Ureter (tissue), 1 donor: Measurements from ENCODE around the gene LIF. TPM values are rescaled to one million over a fixed set of nuclear protein-coding genes. Genes with fewer than 3 reads are reported as not detected.

Experiments used
- DNase-seq: peaks from one replicate; pipeline ENCODE4 v3.0.0-alpha.2; 2020; ENCODE audit warnings: low spot score
- total RNA-seq: library from RNA; stranded (reverse); gene quantifications from one replicate; pipeline ENCODE4 v1.2.4, GENCODE V29; 2023
- donor health status: DM: yes; HTN: yes; CAD: no.

LIF gene
- total RNA-seq, 1 donor from 2014 or later: 2.1 TPM

DNA sequence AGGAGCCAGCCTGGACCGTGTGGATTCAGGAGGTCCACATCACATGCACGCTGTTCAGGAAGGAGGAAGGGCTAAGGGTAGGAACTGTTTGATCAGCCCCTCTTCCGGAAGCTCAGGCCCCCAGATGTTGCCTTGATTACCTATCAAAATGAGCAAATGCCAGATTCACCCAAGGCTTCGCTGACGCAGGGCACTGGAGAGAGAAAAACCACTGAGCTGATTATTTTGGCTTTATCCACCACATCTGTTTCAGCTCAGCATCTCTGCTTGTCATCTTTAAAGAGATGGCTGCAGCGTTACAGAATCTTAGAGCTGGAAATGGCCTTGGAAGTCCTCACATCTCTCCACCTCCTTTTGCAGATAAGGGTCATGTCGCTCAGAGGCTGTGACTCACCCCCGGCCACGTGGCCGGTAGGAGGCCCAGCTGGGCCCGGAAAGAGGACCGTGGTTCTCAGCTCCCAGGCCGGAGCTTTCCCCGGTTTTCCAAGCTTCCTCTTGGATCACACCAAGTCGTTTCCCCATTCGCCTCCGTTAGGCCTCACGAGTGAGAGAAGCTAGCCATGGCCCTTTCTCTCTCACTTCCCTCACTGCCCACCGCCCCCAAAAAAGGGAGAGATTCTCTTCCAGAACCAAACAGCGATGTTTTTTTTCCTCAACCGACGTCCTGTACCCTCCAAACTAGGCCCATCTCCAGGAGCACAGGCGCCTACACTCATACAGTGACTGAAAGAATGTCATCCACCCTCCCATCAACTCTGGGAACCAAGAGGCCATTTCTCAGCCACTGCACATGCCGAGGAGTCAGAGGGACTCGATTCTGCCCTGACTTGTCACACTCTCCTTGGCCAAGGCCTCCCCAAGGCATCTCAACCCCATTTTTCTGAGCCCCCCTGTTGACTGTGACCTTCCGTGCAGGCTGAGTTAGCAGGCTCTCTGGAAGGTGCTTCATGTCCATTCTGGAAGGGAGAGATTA lies 37.6 kb downstream of the LIF start:
- DNase-seq: peak; percentile 71

DNA sequence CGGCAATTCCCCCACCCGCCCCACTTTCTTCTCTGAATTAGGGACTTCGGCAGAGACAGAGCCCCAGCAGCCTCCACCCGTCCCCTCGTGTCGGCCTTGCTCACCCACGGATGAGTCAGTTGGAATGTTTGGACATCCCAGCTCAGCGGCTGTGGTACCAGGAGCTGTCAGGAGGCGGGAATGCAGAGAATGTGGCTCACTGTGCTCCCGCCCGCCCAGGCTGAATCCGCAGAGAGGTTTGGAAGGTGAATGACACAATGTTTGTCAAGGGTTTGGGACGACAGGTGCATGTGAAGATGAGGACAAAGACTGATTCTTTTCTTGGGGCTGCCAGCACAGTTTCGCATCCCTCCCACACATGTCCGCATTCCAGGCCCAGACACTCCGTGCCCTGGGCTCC lies 39.6 kb downstream of the LIF start:
- DNase-seq: no peak

DNA sequence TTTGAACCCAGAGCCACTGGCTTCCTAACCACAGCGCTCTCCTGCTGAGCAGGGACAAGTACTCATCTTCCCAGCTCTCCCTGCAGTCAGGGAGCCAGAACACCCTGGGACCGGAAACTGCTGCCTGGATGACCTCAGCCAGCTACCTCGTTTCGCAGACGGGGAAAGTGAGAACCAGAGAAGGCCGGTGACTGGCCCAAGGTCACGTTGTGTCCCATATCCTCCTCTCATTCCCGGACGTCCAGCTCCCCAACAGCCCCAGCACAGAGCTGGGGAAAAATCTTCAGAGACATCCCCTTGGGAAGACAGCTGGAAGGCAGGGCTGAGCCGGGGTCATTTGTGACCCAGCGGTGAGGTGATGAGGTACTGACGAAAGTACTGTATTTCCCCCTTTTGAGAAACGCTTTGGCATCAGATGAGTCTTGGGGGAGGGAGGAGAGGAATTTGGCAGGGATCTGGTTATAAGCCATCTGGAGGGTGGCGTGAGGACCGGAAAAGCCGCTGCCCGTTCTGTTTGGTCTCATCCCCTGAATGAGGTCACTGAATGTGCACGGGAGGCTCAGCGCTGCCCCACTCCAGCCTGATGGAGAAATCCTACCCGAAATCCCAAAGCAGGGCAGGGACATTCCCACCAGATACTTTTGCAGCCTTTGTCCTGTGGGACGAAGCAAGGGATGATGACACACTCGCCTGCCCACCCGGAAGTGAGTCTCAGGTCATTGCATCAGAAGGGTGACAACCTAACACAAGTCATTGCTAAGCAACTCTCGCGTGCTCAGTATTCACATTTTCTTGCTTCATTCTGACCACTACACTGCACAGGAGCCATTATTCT lies 41.1 kb downstream of the LIF start:
- DNase-seq: no peak

DNA sequence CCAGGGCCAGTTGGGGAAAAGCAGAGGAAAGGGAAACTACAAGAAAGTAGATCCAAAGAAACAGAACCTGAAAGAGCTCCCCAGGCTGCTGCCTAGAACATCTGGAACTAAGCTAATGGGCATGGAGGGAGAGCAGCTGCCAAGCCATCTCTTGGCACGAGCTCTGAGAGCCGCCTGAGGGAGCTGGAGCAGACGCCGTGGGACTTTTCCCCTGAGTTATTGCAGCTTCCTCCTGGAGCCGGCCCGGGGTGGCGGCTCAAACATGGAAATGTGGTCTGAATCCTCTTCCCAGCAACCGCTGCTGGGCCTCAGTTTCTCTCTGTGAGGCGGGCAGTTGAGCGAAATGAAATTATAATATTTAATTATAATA lies 41.8 kb downstream of the LIF start:
- DNase-seq: no peak

DNA sequence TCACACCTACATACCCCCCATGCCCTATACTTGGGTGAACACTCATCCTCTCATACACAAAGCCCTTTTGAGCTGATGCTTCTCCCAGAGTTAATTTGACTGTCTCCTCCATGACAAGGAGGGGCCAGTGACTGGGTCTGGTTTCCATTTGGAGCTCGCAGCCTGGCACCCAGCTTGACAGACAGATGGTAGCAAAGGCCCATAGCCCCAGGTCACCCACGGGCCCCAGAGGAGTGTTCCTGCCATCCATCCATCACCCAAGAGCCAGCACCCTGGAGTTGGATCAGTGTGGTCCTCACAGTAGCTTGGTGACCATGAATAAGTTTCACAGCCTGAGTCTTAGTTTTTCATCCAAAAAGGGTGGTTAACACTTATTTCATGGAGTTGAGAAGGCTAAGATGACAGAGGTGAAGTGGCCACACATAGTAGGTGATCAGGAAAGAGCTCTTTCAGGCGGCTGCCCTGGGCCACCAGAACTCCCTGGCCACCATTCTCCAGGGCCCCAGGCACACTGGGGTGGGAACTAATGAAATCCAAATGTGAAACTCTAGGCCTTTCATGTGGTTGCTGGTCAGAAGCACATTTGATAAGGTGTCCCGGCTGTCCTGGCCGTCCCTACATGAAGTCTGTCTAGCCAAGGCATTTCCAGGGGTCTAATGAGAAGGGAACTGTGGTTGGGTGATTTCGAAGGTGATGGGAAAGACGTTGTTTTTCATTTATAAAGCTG lies 42.4 kb downstream of the LIF start:
- no peak for DNase-seq

DNA sequence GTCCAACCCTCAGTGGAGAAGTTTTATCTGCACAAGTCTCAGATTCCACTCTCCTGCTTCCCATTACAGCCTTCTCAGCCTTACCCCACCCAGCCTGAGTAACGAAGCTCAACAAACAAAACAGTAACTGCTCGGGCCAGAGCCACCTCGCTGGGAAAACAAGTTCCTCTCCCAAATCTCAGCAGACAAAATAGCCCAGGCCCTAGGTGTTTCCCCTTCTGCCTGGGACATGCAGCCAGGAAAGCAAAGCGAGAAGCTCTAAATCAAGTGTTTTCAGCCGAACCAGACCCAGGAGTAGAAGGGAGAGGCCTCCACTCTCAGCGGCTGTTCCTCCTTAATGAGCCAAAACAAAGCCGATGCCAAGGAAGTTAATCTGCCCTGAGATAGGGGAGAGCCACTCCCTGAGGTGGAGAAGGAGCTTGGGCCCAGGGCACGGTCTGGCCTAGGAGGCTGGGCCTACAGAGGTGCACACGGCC lies 44.0 kb downstream of the LIF start:
- DNase-seq: no peak

DNA sequence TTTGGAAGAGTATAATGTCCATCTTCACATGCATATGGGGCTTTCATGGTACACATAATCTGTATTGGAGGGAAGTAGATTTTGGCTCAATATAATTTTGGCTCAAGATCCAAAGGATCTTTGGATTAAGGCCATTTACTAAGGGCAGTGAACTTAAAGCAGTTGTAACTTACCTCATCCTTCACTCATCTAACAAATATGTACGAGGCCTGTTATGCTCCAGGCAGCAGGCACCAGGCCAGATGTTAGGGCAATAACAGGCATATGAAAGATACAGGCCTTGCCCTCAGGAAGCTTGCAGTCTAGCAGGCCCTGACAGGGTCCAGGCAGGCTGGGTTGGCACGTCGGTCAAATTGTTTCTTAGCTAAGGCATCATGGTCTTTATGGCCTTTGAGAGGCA lies 44.6 kb downstream of the LIF start:
- DNase-seq: no peak

DNA sequence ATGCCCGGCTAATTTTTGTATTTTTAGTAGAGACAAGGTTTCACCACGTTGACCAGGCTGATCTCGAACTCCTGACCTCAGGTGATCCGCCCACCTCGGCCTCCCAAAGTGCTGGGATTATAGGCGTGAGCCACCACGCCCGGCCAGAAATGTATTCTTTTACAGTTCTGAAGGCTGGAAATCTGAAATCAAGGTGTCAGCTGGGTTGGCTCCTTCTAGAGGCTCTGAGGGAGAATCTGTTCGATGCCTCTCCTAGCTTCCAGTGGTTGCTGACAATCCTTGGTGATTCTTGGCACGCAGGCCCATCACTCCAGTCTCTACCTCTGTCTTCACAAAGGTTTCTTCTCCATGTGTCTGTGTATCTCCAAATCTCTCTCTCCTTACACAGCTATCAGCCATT lies 45.7 kb downstream of the LIF start:
- peak; percentile 8 for DNase-seq

DNA sequence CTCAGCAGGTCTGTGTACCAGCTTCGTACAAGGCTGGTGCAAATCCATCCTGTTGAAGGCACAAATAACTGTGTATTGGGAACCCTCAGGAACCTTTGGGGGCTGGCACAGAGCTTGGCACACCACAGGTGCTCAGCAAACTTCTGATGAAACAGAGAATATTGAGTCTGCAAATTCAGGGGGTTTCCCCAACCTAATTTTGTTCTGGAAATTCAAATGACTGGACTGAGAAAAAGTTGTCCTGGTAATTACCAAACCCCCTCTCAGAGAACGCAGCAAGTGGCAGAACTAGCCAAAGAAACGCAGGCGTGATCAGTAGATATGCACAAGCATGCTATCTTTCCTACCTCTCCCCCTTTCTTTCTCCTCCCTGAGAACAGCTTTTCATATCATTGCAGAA lies 47.6 kb downstream of the LIF start:
- DNase-seq: no peak

DNA sequence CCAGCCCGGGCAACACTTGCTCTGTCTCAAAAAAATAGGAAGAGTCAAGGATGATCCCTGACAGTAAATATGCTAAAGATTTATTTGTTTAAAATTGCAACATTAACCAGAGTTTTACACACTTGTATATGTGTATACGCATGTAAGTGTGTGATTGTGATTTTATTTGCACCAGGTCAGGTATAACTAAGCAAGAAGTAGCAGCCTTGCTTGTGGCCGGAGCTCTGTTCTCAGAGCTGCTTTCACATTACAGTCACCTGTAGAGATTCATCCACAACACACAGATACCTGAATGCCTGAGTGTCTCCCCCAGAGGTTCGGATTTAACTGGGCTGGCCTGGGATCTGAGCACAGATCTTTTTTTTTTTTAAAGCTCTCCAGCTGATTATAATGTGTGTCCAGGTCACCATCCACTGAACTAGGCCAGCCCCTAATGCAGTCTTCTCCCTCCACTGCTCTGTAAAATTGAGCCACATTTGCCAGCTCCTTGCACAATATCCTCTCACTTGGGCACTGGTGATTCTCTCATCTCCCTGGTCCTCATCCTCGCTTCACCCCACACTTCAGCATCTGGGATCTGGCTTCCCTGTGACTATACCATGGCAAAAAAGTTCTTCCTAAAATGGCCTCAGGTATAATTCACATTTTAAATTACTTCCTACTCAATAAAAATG lies 48.3 kb downstream of the LIF start:
- no peak for DNase-seq

DNA sequence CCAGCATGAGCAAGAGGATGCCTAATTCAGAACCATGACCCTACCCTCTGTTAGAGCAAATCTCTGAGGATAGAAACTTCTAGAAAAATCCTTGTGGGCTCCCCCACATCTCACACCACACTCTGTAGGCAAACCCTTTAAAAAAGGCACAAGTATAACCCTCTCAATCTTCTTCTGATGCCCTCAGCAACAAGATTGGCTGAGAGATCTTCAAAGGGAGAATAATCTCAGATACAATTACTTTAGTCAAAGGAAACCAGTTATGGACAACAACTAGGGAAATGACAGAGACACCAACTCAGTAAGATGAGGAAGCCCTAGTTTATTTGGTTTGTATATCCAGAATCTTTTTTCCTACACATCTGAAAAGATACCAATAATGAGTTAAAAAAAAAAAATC lies 49.2 kb downstream of the LIF start:
- DNase-seq: no peak

DNA sequence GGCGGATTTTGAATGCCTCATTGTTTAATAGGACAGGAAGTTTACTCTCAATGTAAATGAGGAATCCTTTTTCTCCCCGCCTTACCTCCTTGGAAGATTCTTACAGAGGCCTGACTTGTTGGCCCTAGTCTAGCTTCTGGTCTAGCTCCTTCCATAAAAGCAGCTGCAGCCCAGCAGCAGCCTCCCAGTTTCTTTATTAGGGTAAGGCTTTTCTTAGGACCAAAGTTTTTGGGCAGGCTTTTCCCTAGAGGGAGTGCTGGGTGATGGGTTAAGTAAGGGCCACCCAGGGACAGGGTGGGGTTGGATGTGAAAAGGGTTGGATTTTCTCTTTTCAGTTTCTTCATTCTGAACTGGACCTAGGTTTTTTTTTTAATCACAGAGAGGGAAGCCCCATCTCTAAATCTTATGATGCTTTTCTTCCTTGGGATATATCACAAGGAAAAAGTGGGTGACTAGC lies 49.7 kb downstream of the LIF start:
- no peak for DNase-seq

DNA sequence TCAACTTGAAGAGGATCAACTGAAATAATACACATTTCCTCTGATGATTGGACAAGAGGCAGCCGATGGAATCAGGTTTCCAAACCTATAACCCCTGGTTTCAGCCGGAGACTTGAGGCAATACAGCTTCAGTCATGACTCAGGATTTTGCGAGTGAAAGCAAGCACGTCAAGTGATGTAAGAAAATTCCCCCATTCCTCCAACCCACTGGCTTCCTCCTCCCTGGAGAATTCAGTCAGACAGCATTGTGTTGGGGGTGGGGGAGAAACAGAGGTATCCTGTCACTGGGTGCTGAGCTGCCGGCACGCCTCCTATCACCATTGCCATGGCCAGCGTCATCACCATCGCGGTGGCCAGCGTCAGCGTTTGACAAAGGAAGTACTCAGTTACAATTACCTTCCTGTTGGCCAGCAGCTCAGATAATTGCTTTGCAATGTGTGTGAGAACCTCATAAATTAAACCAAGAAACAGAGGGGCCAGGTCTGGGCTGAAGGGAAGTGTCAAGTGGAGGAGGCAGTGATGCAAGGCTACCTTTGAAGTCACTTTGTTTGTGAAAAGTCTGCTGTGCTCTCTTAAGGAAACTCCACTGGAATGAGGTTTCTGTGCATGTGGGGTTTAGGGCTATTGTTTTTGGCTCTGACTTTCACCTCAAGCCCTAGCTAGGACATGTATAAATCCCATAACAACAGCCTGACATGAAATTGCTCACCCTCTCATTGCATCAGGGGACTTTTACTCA lies 50.2 kb downstream of the LIF start:
- peak; percentile 72 for DNase-seq

DNA sequence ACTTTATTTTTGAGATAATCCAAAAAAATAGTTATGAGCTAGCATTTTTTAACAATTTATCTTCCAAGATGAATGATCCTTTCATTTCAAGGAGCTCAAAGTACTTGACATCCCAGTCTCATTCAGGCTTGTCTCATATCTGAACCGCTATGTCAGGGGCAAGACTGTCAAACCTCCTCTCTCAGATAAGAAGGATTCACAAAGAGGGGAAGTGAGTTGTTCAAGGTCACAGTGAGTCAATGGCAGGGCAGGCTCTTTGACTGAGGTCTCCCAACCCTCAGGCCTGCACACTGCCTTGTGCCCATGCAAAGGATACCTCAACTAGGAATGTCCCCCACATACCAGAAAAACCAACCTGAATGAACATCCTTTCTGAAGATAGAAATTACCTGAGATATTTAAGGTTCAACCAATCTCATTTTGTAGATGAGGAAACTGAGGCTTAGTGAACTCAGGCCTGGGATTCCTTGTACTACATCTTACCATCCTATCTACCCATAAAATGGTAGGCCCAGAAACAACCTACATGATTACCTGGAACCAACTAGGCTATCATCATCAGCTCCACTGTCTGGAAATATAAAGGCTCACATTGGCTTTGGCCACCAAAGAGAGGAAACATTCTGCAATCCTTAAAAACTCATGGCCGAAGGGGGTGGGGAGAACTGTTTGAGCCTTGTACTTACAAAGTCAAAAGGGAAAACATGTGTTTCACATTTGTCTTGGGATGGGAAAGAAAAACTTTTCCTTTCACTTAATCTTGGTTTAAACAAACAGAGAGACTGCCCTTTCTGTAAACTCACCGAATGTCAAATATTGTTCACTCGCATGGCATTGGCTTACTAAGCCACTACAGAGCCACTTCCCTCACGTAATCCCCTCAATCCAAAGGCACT lies 51.1 kb downstream of the LIF start:
- no peak for DNase-seq

DNA sequence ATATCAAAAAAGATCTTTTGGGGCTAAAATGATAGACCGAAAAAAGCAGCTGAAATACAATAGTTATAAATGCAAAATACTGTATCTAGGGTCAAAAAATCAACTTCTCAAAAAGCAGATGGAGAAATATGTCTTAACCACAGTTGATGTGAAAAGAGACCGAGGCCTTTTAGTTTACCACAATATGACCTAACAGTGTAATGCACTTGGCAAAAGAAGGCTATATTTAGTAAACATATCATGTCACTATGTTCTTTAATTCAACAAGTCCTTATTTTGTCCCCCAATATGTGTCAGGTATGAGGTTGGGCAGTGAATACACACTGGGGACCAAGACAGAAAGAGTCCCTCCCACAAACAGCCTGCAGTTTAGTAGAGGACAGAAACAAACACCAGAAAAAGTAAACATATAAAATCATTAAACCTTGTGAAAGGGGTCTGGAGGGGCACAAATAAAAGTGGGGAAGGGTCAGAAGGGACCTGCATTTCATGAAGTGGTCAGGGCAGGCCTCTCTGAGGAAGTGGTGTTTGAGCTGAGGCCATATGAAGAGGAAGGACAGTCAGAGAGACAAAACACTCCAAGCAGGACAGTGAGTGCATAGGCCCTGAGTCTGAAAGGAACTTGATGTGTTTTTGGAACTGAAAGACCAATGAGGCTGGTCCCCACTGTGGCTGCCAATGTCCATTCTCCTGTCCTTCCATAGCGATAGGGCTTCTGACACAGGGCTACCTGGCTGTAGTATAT lies 53.4 kb downstream of the LIF start:
- DNase-seq: no peak

DNA sequence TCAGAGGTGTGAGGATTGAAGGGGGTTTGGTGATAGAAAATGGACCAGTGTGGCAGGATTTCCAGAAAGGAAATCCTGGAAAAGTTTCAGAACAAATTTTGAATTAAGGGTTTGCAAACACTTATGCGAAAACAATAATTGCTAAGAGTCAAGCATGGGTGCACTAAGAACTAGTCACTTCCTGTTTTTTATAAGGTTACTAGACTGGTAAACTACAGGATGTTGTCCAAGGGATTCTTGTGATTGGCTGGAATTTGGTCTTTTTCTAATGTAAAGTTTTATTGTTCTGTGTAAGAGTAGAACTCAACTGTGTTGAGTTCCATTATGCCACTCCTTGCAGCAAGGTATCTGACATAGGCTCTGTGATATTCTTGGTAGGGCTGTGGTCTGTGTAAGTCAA lies 54.1 kb downstream of the LIF start:
- DNase-seq: no peak

DNA sequence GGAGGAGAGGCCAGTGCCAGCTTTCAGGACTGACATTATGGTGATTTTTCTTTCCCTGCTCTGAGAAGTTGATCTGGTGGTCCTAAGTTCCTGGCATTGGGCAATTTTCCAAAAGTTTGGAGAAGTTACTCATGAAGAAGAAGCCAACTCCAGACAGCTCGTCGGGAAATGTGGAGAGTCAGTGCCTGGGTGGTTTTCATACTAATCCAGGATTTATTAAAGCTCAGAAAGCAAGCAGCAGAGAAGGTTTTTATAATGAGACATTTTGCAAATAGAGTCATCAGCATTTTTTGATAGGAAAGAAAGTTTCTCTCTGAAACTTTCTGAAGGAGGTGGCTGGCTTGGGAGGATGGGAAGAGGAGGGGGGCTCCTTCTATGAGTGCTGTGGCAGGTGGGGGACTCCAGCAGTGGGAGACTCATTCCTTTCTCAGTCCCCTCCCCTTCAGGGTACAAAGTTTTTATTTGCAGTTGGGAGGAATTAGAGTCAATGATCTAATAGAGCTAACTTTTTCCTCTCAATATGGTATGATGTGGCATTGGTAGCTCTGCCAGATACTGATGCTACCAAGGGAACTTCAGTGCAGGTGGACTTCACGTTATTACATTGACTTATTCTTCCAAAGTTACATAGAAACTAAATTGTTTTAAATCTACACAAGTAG lies 55.4 kb downstream of the LIF start:
- no peak for DNase-seq

DNA sequence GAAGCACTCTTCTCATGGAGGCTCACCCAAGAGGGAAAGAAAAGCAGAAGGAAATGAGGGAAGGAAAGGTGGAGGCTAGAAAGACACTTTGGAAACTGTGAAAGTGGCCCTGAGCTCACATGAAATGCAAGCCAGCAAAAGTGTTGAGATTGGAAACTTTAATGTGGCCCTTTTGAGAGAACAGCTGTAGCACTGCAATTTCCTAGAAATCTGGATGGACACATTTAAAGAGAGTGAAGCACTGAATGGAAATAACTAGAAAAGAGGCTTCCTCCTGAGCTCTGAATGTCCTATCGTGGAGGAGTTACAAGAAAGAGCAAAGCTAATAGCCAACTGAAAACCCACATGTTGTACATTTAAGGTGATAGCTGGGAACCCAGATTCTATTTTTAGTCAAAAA lies 56.0 kb downstream of the LIF start:
- DNase-seq: no peak
